MCF 10A (cell line): ENCODE results near the gene ZNF583. TPM values are rescaled to one million over a fixed set of nuclear protein-coding genes. Genes with fewer than 3 reads are reported as not detected.
A peak's percentile ranks its signal among the peaks of the same experiment; 100 is the strongest.

Source experiments
- BruUV-seq: library from RNA; stranded (reverse); fragments of 400-500 nt; replicated peaks from 2 replicates; lab custom pipeline; 2021; lab: Mats Ljungman, UMichigan
- CTCF ChIA-PET: fragments of 300-600 bp; sonication (Branson Sonifier 250); formaldehyde crosslinking; extraction: SDS; loops from one replicate; lab custom pipeline; 2021; ENCODE audit warnings: antibody characterized with exemption, inconsistent platforms; lab: Yijun Ruan, JAX
- POLR2A ChIA-PET: fragments of 300-600, 350-650 bp; sonication (Branson Sonifier 250); formaldehyde crosslinking; extraction: SDS; loops from one replicate; lab custom pipeline; 2020; ENCODE audit warnings: antibody characterized with exemption, inconsistent platforms; lab: Yijun Ruan, JAX
- DNase-seq: peaks from one replicate; pipeline ENCODE4 v3.0.0-alpha.2; 2018; ENCODE audit not compliant: unreplicated experiment
- H3K27ac Mint-ChIP-seq: one replicate; pipeline ENCODE4 v1.8.0; 2022; ENCODE audit warnings: mild to moderate bottlenecking, low read depth, mixed read lengths; ENCODE audit not compliant: unreplicated experiment
- H3K27me3 Mint-ChIP-seq: one replicate; pipeline ENCODE4 v1.8.0; 2022; ENCODE audit warnings: mixed read lengths; ENCODE audit not compliant: insufficient read depth, unreplicated experiment
- H3K36me3 Mint-ChIP-seq: one replicate; pipeline ENCODE4 v1.8.0; 2022; ENCODE audit warnings: mild to moderate bottlenecking, moderate library complexity, mixed read lengths; ENCODE audit not compliant: insufficient read depth, unreplicated experiment
- H3K4me1 Mint-ChIP-seq: one replicate; pipeline ENCODE4 v1.8.0; 2022; ENCODE audit warnings: mixed read lengths; ENCODE audit not compliant: insufficient read depth, unreplicated experiment
- H3K4me3 Mint-ChIP-seq: one replicate; pipeline ENCODE4 v1.8.0; 2022; ENCODE audit warnings: mild to moderate bottlenecking, moderate library complexity, mixed read lengths; ENCODE audit not compliant: unreplicated experiment
- H3K9me3 Mint-ChIP-seq: one replicate; pipeline ENCODE4 v1.8.0; 2022; ENCODE audit warnings: mixed read lengths; ENCODE audit not compliant: unreplicated experiment
- CTCF ChIP-seq: fragments of 200-600 bp; IDR thresholded peaks from one replicate; pipeline ENCODE4 v1.8.0; 2022; ENCODE audit warnings: antibody characterized with exemption, mild to moderate bottlenecking; ENCODE audit not compliant: unreplicated experiment
- intact Hi-C: fragments of 100-400 bp; cut with micrococcal nuclease; formaldehyde crosslinking; loops from 2 replicates; pipeline ENCODE4 v1.14.1; 2022
- total RNA-seq: library from RNA; stranded (reverse); gene quantifications from 2 replicates; pipeline ENCODE4 v1.2.3, GENCODE V29; 2022

The ZNF583 gene
- total RNA-seq, 1 experiment from 2014 or later, result 1.8 TPM

GRCh38 chr19:56405062-56405461 lies 930 bp downstream of the ZNF583 start:
- H3K4me1 Mint-ChIP-seq, result peaks cover 10% of the 10 kb centered on the region
- POLR2A ChIA-PET, result no interaction called here
- BruUV-seq, result no TSS peak
- H3K36me3 Mint-ChIP-seq, result peaks cover 6% of the 10 kb centered on the region
- H3K4me3 Mint-ChIP-seq, result peak overlapping the region; percentile 72
- intact Hi-C loops, result no loop called here
- no peak overlapping the region for H3K27ac Mint-ChIP-seq
- H3K9me3 Mint-ChIP-seq, result peaks cover 48% of the 10 kb centered on the region
- DNase-seq, result no peak
- no peak for TF ChIP-seq CTCF
- no peaks in the 10 kb centered on the region for H3K27me3 Mint-ChIP-seq
- CTCF ChIA-PET, result no interaction called here

- intact Hi-C loops, result no loop called here
- CTCF ChIA-PET, result no interaction called here
- Mint-ChIP-seq H3K9me3 (peaks cover 35% of the 10 kb centered on the region), H3K27me3 (no peaks in the 10 kb centered on the region), H3K4me1 (no peaks in the 10 kb centered on the region), H3K4me3 (no peak overlapping the region), H3K36me3 (no peaks in the 10 kb centered on the region), H3K27ac (no peak overlapping the region)
- no peak for TF ChIP-seq CTCF
- POLR2A ChIA-PET, result no interaction called here
- BruUV-seq, result no TSS peak
- DNase-seq, result no peak
Observed at GRCh38 chr19:56423276-56423984, 19.3 kb downstream of the ZNF583 start.

DNA sequence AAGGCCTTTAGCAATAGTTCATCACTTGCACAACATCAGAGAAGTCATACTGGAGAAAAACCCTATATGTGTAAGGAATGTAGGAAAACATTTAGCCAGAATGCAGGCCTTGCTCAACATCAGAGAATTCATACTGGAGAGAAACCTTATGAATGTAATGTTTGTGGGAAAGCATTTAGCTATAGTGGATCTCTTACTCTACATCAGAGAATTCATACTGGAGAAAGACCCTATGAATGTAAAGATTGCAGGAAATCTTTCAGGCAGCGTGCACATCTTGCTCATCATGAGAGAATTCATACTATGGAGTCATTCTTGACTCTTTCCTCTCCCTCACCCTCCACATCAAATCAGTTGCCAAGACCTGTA lies 19.8 kb downstream of the ZNF583 start:
- no peak for TF ChIP-seq CTCF
- intact Hi-C loops, result no loop called here
- DNase-seq, result no peak
- Mint-ChIP-seq H3K36me3 (no peaks in the 10 kb centered on the region), H3K4me1 (no peaks in the 10 kb centered on the region), H3K27ac (no peak overlapping the region), H3K9me3 (peaks cover 35% of the 10 kb centered on the region), H3K27me3 (no peaks in the 10 kb centered on the region), H3K4me3 (no peak overlapping the region)
- ChIA-PET POLR2A (no interaction called here), CTCF (no interaction called here)
- no TSS peak for BruUV-seq

GRCh38 chr19:56441206-56441792 lies 37.2 kb downstream of the ZNF583 start:
- BruUV-seq, result no TSS peak
- no peaks in the 10 kb centered on the region for H3K4me1 Mint-ChIP-seq
- TF ChIP-seq CTCF, result no peak
- H3K4me3 Mint-ChIP-seq, result no peak overlapping the region
- no peaks in the 10 kb centered on the region for H3K27me3 Mint-ChIP-seq
- ChIA-PET CTCF (no interaction called here), POLR2A (no interaction called here)
- intact Hi-C loops, result no loop called here
- DNase-seq, result no peak
- no peak overlapping the region for H3K27ac Mint-ChIP-seq
- no peaks in the 10 kb centered on the region for H3K36me3 Mint-ChIP-seq
- H3K9me3 Mint-ChIP-seq, result peaks cover 28% of the 10 kb centered on the region
